A549 (cell line): ENCODE data around the gene CDC6.

Source experiments
- BHLHE40 ChIP-seq: IDR thresholded peaks from 2 replicates; pipeline ENCODE4 v1.6.1; 2012; ENCODE audit warnings: low read depth, low read length, inconsistent platforms
- CEBPB ChIP-seq, 2 experiments: fragments of >200 bp in 1 of 2; sonication (Bioruptor Twin) in 1 of 2; formaldehyde crosslinking in 1 of 2; IDR thresholded peaks; 2 replicates each; pipeline ENCODE4 v1.6.1; 2012 to 2016
- E2F6 ChIP-seq: IDR thresholded peaks from 2 replicates; pipeline ENCODE4 v1.6.1; 2012; ENCODE audit warnings: low read depth, borderline replicate concordance
- NR3C1 ChIP-seq: fragments of >200 bp; sonication (Bioruptor Twin); formaldehyde crosslinking; IDR thresholded peaks from 3 replicates; pipeline ENCODE4 v1.6.1; 2017
- POLR2A ChIP-seq: IDR thresholded peaks from 2 replicates; pipeline ENCODE4 v1.6.1; 2012; ENCODE audit warnings: mild to moderate bottlenecking, low read length
- POLR2AphosphoS2 ChIP-seq: conservative IDR thresholded peaks from 2 replicates; pipeline ENCODE4 v1.6.1; 2012; ENCODE audit warnings: low read length, improper control_type of control experiment, inconsistent platforms
- TF ChIP-seq, protein P1 (sequence below): fragments of >200 bp; sonication (Bioruptor Twin); formaldehyde crosslinking; IDR thresholded peaks from 3 replicates; pipeline ENCODE4 v1.5.1; 2016

DNA sequence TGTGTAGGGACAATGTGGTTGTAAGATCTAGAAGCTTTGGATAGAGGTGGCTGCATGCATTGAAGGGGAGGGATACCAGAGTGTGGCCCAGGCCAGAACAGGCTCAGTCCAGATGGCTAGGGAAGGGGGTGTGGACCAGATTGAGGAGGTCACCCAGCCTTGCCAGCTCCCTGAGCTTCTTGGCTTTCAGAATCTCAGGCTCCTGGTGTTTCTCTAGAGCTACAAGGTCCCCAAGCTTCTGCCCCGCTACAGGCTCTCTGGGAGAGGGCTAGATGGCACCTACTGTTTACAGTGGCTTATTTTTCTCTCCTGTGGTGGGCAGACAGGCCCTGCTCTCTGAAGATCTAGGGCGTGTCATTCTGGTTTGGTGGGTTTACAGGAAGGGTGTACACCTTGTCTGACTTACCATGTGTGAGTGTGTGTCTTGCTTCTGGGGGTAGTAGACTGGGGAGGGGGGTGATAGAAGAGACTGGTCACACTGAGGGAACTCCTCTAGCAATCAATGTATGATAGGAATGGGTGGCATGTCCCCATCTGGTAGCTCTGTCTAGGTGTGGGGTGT is 22.4 kb downstream of the CDC6 start:
- TF ChIP-seq, protein P1, sequence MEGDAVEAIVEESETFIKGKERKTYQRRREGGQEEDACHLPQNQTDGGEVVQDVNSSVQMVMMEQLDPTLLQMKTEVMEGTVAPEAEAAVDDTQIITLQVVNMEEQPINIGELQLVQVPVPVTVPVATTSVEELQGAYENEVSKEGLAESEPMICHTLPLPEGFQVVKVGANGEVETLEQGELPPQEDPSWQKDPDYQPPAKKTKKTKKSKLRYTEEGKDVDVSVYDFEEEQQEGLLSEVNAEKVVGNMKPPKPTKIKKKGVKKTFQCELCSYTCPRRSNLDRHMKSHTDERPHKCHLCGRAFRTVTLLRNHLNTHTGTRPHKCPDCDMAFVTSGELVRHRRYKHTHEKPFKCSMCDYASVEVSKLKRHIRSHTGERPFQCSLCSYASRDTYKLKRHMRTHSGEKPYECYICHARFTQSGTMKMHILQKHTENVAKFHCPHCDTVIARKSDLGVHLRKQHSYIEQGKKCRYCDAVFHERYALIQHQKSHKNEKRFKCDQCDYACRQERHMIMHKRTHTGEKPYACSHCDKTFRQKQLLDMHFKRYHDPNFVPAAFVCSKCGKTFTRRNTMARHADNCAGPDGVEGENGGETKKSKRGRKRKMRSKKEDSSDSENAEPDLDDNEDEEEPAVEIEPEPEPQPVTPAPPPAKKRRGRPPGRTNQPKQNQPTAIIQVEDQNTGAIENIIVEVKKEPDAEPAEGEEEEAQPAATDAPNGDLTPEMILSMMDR, result no peak
- no peak for TF ChIP-seq CEBPB (IDR thresholded peaks at IDR 0.05)
- TF ChIP-seq NR3C1, result no peak
- TF ChIP-seq POLR2A, result no peak
- no peak for TF ChIP-seq POLR2AphosphoS2
- TF ChIP-seq E2F6, result no peak
- no peak for TF ChIP-seq BHLHE40
